Astrocyte of the cerebellum (primary cell): ENCODE measurements around the gene FOXN3.
A peak's percentile ranks its signal among the peaks of the same experiment; 100 is the strongest.

ENCODE experiments used
- DNase-seq: peaks from one replicate; pipeline ENCODE4 v3.0.0-alpha.2; 2011; ENCODE audit warnings: low read depth
- H3K4me3 ChIP-seq: 2 replicates; pipeline ENCODE4 v1.5.1; 2011; ENCODE audit warnings: mild to moderate bottlenecking, low read depth, low read length, moderate library complexity
- CTCF ChIP-seq: IDR thresholded peaks from 2 replicates; pipeline ENCODE4 v1.5.1; 2012; ENCODE audit warnings: low read length, low read depth, moderate library complexity, mild to moderate bottlenecking; ENCODE audit errors: missing control alignments
- in situ Hi-C: cut with HindIII; loops from 2 replicates; pipeline ENCODE4 v1.10.0; 2017; ENCODE audit warnings: low sequenced_read_pairs

The FOXN3 gene

GRCh38 chr14:89283327-89284060 lies 133.5 kb downstream of the FOXN3 start:
- H3K4me3 ChIP-seq = no peak overlapping the region
- TF ChIP-seq CTCF = no peak
- in situ Hi-C loops = no loop called here
- no peak for DNase-seq

- DNase-seq = no peak
- in situ Hi-C loops = no loop called here
- TF ChIP-seq CTCF = no peak
- no peak overlapping the region for H3K4me3 ChIP-seq
Measured at GRCh38 chr14:89282191-89282590, 134.8 kb downstream of the FOXN3 start.

GRCh38 chr14:89280600-89280999 lies 136.4 kb downstream of the FOXN3 start:
- no peak overlapping the region for H3K4me3 ChIP-seq
- no peak for DNase-seq
- in situ Hi-C loops = no loop called here
- TF ChIP-seq CTCF = no peak

- DNase-seq = no peak
Measured at GRCh38 chr14:89279649-89280232, 137.3 kb downstream of the FOXN3 start.

GRCh38 chr14:89277203-89277602 lies 139.8 kb downstream of the FOXN3 start:
- no peak for DNase-seq
- in situ Hi-C loops = no loop called here
- no peak for TF ChIP-seq CTCF
- H3K4me3 ChIP-seq = no peak overlapping the region

More at GRCh38 chr14:89279649-89280232, 137.3 kb downstream of the FOXN3 start:
- no peak overlapping the region for H3K4me3 ChIP-seq
- in situ Hi-C loops = no loop called here
- peak; percentile 18 for TF ChIP-seq CTCF

GRCh38 chr14:89276424-89276975 lies 140.5 kb downstream of the FOXN3 start:
- no peak for TF ChIP-seq CTCF
- DNase-seq = peak; percentile 34
- in situ Hi-C loops = no loop called here
- no peak overlapping the region for H3K4me3 ChIP-seq
